ENCODE measurements around the gene SWAP70.
"Not testable (repeated sequence)": the region's sequence is repeated elsewhere in the genome, so short reads cannot be mapped to it uniquely, and the experiment has no call there.

Gene SWAP70

GRCh38 chr11:9663699-9664275 is at the start of gene SWAP70:
SWAP70 (plus strand) TSS chr11:9664077; CDS start chr11:9664180, 103 bp downstream.
- DNase-seq, result peak; percentile 78

DNA sequence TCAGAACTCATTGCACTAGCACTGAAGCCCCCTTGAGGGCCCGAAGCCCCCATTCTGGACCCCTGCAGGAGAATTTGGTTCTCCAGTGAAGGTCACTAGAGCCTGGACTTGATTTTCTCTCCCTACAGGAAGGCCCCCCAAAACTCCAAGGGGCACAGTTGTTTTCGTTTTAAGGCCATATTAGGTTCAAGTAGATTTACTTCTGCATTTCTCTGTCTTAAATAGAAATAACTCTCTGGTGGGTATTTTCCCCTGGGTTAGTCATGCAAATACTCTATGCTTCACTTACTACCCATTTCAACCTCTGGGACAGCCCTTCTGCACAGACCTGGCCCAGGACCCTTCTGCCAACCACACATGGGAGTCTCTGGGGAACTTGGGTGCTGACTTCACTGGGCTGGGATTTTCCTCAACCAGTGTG is 48.8 kb upstream of the SWAP70 start:
- DNase-seq, result no peak

GRCh38 chr11:9616042-9616675 is 47.7 kb upstream of the SWAP70 start:
- DNase-seq, result no peak

DNA sequence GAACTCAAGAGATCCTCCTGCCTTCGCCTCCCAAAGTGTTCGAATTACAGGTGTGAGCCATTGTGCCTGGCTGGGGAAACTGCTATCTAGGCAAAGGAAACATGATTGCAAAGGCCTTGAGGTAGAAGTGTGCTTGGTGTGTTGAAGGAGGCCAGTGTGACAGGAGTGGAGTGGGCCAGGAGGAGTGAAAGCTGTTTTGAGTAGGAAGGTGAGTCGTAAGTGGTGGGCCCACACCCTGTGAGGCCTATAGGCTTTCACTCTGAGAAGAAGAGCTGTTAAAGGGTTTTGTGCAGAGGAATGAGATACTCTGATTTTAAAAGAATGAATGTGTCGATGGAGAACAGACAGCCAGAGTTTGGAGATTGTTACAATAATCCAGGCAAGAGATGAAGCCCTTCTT is 47.0 kb upstream of the SWAP70 start:
- no peak for DNase-seq

DNA sequence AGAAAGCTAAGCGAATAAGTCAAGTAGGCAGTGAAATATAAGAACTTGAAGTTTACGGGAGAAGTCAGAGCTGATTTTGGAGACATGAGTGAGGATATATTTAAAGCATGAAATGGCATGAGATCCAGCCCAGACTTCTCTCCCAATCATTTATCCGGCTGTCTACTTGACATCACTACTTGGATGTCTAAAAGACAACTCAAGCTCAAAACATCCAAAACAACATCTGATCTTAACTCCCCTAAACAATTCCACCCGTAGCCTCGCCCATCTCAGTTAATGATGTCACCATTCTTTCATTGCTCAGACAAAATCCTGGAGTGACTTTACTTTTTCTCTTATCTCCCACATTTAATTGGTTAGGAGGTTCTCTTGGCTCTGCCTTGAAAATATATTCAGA is 45.9 kb upstream of the SWAP70 start:
- DNase-seq, result no peak

- DNase-seq, result no peak
These were observed 44.9 kb upstream of the SWAP70 start for GRCh38 chr11:9619004-9619403.

- no peak for DNase-seq
These were observed 43.9 kb upstream of the SWAP70 start for GRCh38 chr11:9619971-9620370.

DNA sequence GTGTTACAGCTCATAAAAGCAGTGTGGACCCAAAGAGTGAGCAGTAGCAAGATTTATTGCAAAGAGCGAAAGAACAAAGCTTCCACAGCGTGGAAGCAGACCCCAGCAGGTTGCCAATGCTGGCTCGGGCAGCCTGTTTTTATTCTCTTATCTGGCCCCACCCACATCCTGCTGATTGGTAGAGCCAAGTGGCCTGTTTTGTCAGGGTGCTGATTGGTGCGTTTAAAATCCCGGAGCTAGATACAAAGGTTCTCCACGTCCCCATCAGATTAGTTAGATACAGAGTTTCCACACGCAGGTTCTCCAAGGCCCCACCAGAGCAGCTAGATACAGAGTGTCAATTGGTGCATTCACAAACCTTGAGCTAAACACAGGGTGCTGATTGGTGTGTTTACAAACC is 41.5 kb upstream of the SWAP70 start:
- DNase-seq, result not testable (repeated sequence)

DNA sequence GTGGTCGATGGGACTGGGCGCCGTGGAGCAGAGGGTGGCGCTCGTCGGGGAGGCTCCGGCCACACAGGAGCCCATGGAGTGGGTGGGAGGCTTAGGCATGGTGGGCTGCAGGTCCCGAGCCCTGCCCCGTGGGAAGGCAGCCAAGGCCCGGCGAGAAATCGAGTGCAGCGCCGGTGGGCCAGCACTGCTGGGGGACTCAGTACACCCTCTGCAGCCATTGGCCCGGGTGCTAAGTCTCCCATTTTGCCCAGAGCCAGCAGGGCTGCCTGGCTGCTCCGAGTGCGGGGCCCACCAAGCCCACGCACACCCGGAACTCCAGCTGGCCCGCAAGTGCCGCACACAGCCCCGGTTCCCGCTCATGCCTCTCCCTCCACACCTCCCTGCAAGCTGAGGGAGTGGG is 40.8 kb upstream of the SWAP70 start:
- not testable (repeated sequence) for DNase-seq

- no peak for DNase-seq
These were observed 39.4 kb upstream of the SWAP70 start for GRCh38 chr11:9624448-9624847.

DNA sequence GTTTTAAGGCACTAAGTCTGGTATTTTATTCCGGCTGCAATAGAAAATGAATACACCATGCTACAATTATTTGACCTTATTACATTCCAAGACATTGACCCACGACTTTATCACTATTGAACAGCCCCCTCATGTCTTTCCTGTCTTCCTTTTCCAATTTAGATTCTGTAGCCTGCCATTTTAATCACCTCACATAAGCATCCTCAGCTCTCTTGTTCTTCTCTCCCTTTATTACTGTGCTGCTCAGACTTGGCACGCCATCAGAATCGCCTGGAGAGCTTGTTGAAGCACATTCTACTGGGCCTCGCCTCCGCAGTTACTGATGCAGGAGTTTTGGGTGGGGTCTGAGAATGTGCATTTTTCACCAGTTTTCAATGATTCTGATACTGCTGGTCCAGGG is 38.7 kb upstream of the SWAP70 start:
- DNase-seq, result no peak

GRCh38 chr11:9625728-9626127 is 38.1 kb upstream of the SWAP70 start:
- DNase-seq, result no peak

DNA sequence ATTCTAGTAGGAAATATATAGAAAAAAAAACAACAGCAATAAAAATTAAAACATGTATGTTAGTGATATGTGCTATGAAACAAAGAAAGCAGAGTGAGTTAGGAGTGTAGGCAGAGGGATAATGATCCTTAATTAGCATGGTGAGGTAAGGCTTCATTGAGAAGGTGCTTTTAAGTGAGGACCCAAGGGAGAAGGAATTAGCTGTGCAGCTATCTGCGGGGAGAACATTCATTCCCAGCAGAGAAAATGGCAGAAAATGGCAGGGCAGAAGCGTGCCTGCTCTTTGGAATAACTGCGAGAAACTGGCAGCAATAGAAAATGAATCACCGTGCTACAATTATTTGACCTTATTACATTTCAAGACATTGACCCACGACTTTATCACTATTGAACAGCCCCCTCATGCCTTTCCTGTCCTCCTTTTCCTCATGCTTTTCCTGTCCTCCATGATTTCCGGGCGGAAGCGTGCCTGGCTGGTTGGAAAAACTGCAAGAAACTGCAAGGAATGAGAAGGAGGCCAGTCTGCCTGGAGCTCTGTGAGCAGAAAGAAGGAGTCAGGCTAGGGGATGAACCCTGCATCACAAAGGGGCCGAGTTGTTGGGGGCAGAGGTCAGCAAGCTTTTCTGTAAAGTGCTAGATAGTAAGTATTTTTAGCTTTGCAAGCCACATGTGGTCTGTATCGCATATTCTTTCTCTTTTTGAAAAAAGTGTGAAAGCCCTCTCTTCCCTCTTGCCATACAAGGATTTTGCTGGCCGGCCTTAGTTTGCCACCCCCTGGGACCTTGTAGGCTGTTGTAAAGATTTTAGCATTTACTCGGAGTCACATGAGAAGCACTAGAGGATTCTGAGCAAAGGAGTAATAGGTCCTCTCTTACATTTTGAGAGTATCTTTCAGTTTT is 37.1 kb upstream of the SWAP70 start:
- DNase-seq, result no peak

DNA sequence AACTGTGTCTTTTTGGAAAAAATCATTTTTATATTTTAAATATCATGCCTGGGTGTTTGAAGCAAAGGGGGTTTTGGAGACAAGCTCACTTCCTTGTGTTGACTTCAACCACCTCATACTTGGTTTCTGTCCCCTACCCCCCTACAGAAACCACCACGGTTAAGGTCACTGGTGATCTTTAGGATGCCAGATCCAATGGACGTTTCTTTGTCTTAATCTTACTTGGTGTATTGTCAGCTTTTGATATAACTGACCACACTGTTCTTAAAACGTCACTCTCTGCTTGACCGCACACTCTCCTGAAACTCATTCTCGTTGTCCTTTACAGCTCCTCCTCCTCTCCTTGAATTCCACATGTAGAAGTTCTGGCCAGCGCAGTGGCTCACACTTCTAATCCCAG is 34.8 kb upstream of the SWAP70 start:
- no peak for DNase-seq

- DNase-seq, result no peak
These were observed 30.2 kb upstream of the SWAP70 start for GRCh38 chr11:9633679-9634078.

- no peak for DNase-seq
These were observed 27.2 kb upstream of the SWAP70 start for GRCh38 chr11:9636691-9637090.

DNA sequence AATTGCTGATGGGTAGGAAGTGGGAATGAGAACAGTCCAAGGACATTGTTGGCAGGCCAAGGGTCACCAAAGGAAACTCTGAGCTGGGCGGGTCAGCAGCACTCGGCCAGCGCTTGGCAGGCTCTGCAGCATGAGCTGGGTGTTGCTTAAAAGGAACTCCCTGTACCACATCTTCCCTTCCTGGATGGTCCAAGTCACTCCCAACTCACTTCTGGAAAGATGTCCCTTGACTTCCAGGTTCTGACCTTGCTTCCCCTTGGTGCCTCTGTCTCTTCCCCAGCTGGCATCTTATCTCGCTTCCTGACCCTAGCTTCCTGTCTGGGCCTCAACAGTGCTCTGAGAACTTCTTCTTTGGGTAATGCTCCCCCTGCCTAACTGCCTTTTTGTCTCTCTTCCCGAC is 24.8 kb upstream of the SWAP70 start:
- no peak for DNase-seq

- DNase-seq, result peak; percentile 2
These were observed 23.9 kb upstream of the SWAP70 start for GRCh38 chr11:9639985-9640384.

DNA sequence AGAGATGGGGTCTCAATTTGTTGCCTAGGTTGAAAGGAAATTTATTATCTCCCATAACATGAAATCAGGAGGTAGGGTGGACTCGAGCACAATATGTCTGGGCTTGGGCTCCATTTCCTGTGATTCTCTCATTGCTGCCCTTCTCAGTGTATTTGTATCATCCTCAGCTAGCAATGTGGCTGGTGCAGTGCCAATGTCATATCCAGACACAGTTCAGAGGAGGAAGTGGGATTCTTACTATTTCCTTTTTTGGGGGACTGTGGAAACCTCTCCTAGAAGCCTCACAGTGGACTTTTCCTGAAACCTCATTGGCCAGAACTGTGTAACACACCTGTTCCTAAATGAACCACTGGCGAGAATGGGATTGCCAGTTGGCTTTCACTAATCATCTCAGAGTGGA is 21.0 kb upstream of the SWAP70 start:
- no peak for DNase-seq

DNA sequence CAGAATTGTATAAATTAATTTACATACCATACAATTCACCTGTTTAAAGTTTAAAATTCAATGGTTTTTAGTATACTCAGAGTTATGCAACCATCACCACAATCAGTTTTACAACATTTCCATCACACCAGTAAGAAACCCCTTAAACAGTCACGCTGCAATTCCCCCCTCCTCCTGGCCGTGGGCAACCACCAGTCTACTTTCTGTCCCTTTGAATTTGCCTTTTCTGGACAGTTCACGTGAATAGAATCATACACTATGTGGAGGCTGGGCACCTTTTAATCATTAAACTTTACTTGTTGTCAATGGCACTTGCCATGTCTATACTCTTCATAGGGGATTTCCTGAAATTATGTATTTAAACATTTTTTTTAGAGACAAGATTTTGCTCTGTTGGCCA is 20.1 kb upstream of the SWAP70 start:
- DNase-seq, result no peak

GRCh38 chr11:9645881-9646280 is 18.0 kb upstream of the SWAP70 start:
- DNase-seq, result no peak

DNA sequence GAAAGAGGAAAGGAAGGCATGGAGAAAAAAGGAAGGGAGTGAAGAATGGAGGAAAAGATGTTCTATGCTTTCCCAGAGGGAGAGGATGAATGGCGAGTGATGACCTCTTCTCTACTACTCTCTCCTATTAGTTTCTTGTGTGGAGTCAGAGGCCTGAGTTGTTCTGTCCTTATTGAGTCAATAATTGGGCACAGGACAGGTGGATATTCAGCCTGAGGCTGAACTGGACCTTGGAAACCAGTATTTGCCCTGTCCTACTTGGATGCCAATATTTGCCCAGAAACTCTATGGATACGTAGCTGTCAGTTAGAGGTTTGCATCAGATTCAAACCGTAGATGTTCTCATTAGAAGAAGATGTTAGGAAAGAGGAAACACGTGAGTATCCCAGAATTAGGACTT is 17.6 kb upstream of the SWAP70 start:
- no peak for DNase-seq

- no peak for DNase-seq
These were observed 12.4 kb upstream of the SWAP70 start for GRCh38 chr11:9651481-9651880.
